Osteoblast (primary cell): ENCODE measurements around the gene PAX5. TPM values are rescaled to one million over a fixed set of nuclear protein-coding genes. Genes with fewer than 3 reads are reported as not detected.

Experiments used
- DNase-seq: peaks from one replicate; pipeline ENCODE4 v3.0.0; 2011; ENCODE audit warnings: low spot score, mixed read lengths; ENCODE audit not compliant: insufficient read length; ENCODE audit errors: missing footprints
- H2AFZ ChIP-seq: 2 replicates; pipeline ENCODE4 v1.6.0; 2011; ENCODE audit warnings: mild to moderate bottlenecking, low read length
- H3K27ac ChIP-seq: 2 replicates; pipeline ENCODE4 v1.5.1; 2011; ENCODE audit warnings: mild to moderate bottlenecking, low read depth, low read length, moderate library complexity
- H3K27me3 ChIP-seq: 2 replicates; pipeline ENCODE4 v1.6.0; 2012; ENCODE audit warnings: mild to moderate bottlenecking, control low read depth, inconsistent platforms, low read length, moderate library complexity; ENCODE audit not compliant: insufficient read depth
- H3K36me3 ChIP-seq: 2 replicates; pipeline ENCODE4 v1.5.1; 2011; ENCODE audit warnings: mild to moderate bottlenecking, low read length, control low read depth, moderate library complexity; ENCODE audit not compliant: insufficient read depth
- H3K4me1 ChIP-seq: 2 replicates; pipeline ENCODE4 v1.5.1; 2011; ENCODE audit warnings: mild to moderate bottlenecking, low read length, control low read depth, moderate library complexity; ENCODE audit not compliant: insufficient read depth
- H3K4me2 ChIP-seq: 2 replicates; pipeline ENCODE4 v1.6.0; 2011; ENCODE audit warnings: mild to moderate bottlenecking, low read length; ENCODE audit not compliant: insufficient read depth
- H3K4me3 ChIP-seq: fragments of 200-600 bp; sonication (generic); 3 replicates; pipeline ENCODE4 v1.5.1; 2012; ENCODE audit warnings: mild to moderate bottlenecking, low read length, inconsistent platforms; ENCODE audit not compliant: insufficient read depth
- H3K79me2 ChIP-seq: 2 replicates; pipeline ENCODE4 v1.6.0; 2012; ENCODE audit warnings: mild to moderate bottlenecking, low read length, control low read depth, inconsistent platforms; ENCODE audit not compliant: insufficient read depth
- H3K9me3 ChIP-seq: 2 replicates; pipeline ENCODE4 v1.5.1; 2011; ENCODE audit warnings: low read depth, low read length, control low read depth
- H4K20me1 ChIP-seq: 2 replicates; pipeline ENCODE4 v1.6.0; 2012; ENCODE audit warnings: mild to moderate bottlenecking, low read length, control low read depth; ENCODE audit not compliant: insufficient read depth
- CTCF ChIP-seq: IDR thresholded peaks from 2 replicates; pipeline ENCODE4 v1.5.1; 2011; ENCODE audit warnings: mild to moderate bottlenecking, low read depth, low read length, moderate library complexity; ENCODE audit errors: extremely low read depth
- total RNA-seq: library from RNA; depleted of rRNA; stranded (reverse); fragments of >200 nt; gene quantifications from 2 replicates; pipeline ENCODE4 v1.2.3, GENCODE V29; 2012

Gene PAX5
- total RNA-seq, 1 donor = not detected

DNA sequence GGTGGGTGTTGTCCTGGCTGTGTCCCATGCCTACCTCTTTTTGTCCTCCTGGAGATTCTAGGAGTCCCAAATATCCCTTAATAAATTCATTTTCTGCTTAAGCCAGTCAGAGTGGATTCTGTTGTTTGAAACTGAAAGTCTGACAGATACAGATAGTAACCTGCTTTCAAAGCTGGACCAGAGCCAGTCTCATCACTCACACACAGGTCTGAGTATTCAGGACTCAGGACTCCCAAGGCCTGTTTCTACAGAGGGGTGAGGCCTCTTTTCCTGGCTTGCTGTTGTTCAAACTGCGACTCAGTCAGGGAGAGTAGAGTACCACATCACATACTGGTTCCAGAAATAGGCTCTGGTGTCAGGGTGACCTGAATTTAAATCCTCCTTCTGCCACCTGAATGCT, 190.1 kb downstream of the PAX5 start:
- H2AFZ ChIP-seq = no peak overlapping the region
- no peak overlapping the region for H3K4me2 ChIP-seq
- H4K20me1 ChIP-seq = no peaks in the 10 kb centered on the region
- no peak for DNase-seq
- no peaks in the 10 kb centered on the region for H3K36me3 ChIP-seq
- H3K27ac ChIP-seq = no peak overlapping the region
- H3K9me3 ChIP-seq = no peaks in the 10 kb centered on the region
- H3K27me3 ChIP-seq = peaks cover 29% of the 10 kb centered on the region
- TF ChIP-seq CTCF = no peak
- no peaks in the 10 kb centered on the region for H3K79me2 ChIP-seq
- no peak overlapping the region for H3K4me3 ChIP-seq
- H3K4me1 ChIP-seq = no peaks in the 10 kb centered on the region

DNA sequence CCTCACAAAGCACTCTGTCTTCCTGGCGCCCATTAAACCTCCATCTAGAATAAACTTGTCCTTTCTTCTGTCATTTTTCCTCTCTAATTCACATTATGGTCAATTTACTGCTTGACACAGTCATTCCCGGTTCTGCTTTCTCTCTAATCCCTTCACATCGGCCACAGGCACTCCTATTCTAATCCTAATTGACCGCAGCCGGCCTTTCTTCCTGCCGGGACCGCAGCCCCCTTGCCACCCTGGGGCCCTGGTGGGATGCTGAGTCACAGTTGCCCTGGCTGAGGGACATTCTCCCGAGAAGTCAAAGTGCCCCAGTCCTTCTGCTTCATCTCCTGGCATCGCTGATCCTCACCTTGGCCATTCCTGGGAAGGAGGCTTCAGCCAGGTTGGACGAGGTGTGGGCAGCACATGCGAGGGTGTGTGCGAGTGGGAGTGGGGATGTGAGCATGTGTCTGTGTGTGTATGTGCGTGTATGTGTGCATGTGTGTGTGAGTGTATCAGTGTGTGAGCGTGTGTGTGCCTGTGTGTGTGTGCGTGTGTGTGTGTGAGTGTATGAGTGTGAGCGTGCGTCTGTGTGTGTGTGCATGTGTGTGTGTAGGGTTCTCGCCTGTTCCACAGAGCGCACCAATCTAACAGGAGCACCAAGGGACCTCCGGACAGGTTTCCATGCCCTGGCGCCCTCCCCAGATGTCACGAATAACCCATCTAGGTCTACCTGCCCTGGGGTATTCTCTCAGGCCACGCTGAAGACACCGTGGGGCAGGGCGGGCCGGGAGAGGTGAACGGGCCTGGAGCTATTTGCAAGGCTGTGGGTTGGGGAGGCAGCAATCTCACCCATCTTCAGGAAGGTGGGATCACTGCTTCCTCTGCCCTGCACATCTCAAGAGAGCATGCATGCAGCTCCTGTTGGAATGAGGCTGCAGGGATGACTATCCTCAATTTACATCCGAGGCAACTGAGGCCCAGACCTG, 191.2 kb downstream of the PAX5 start:
- TF ChIP-seq CTCF = no peak

GRCh38 chr9:36840898-36841536, 193.1 kb downstream of the PAX5 start:
- Histone ChIP-seq H3K27me3 (peaks cover 21% of the 10 kb centered on the region), H2AFZ (no peak overlapping the region), H3K79me2 (no peaks in the 10 kb centered on the region), H4K20me1 (no peaks in the 10 kb centered on the region), H3K27ac (no peak overlapping the region), H3K36me3 (no peaks in the 10 kb centered on the region), H3K4me3 (no peak overlapping the region), H3K4me2 (no peak overlapping the region), H3K9me3 (no peaks in the 10 kb centered on the region), H3K4me1 (no peaks in the 10 kb centered on the region)
- no peak for TF ChIP-seq CTCF
- DNase-seq = no peak

More for the DNA sequence above, 191.2 kb downstream of the PAX5 start:
- H3K79me2 ChIP-seq = no peaks in the 10 kb centered on the region
- no peaks in the 10 kb centered on the region for H3K4me1 ChIP-seq
- H4K20me1 ChIP-seq = no peaks in the 10 kb centered on the region
- no peak overlapping the region for H2AFZ ChIP-seq
- H3K4me2 ChIP-seq = no peak overlapping the region
- DNase-seq = no peak
- peaks cover 26% of the 10 kb centered on the region for H3K27me3 ChIP-seq
- H3K9me3 ChIP-seq = no peaks in the 10 kb centered on the region
- H3K36me3 ChIP-seq = no peaks in the 10 kb centered on the region
- no peak overlapping the region for H3K27ac ChIP-seq
- no peak overlapping the region for H3K4me3 ChIP-seq

GRCh38 chr9:36839131-36839885, 194.8 kb downstream of the PAX5 start:
- no peak for TF ChIP-seq CTCF
- no peaks in the 10 kb centered on the region for H3K79me2 ChIP-seq
- H3K4me1 ChIP-seq = no peaks in the 10 kb centered on the region
- H3K4me3 ChIP-seq = no peak overlapping the region
- peaks cover 21% of the 10 kb centered on the region for H3K27me3 ChIP-seq
- H4K20me1 ChIP-seq = no peaks in the 10 kb centered on the region
- no peak overlapping the region for H3K27ac ChIP-seq
- H3K4me2 ChIP-seq = no peak overlapping the region
- no peak overlapping the region for H2AFZ ChIP-seq
- no peaks in the 10 kb centered on the region for H3K9me3 ChIP-seq
- H3K36me3 ChIP-seq = no peaks in the 10 kb centered on the region
- no peak for DNase-seq
